D721Med (cell line): ENCODE measurements around the gene MAP7.
A peak's percentile ranks its signal among the peaks of the same experiment; 100 is the strongest.
"Not testable (repeated sequence)": the region's sequence is repeated elsewhere in the genome, so short reads cannot be mapped to it uniquely, and the experiment has no call there.

Experiments used
- DNase-seq: peaks from one replicate; pipeline ENCODE4 v3.0.0; 2011; ENCODE audit warnings: low spot score; ENCODE audit not compliant: insufficient read length
- FAIRE-seq: peaks from 2 replicates; lab custom pipeline; 2011; peaks lifted over from hg19 to GRCh38; lab: Jason Lieb, UNC
- CTCF ChIP-seq: IDR thresholded peaks from 2 replicates; pipeline ENCODE4 v1.5.1; 2012; ENCODE audit warnings: mild to moderate bottlenecking, control low read depth; ENCODE audit not compliant: insufficient read depth; ENCODE audit errors: missing control alignments

MAP7 gene

GRCh38 chr6:136403110-136403980 lies 146.9 kb downstream of the MAP7 start:
- peak; percentile 84 for FAIRE-seq
- DNase-seq, result no peak
- TF ChIP-seq CTCF, result no peak

- DNase-seq (no peak), FAIRE-seq (no peak)
- TF ChIP-seq CTCF, result no peak
Measured at GRCh38 chr6:136401749-136402148, 148.5 kb downstream of the MAP7 start.

GRCh38 chr6:136401236-136401635 lies 149.0 kb downstream of the MAP7 start:
- not testable (repeated sequence) for FAIRE-seq, DNase-seq

- FAIRE-seq, result no peak
- TF ChIP-seq CTCF, result no peak
Measured at GRCh38 chr6:136398453-136398852, 151.8 kb downstream of the MAP7 start.

GRCh38 chr6:136396908-136397307 lies 153.3 kb downstream of the MAP7 start:
- FAIRE-seq (no peak), DNase-seq (no peak)
- TF ChIP-seq CTCF, result no peak

More at GRCh38 chr6:136398453-136398852, 151.8 kb downstream of the MAP7 start:
- no peak for DNase-seq

- not testable (repeated sequence) for FAIRE-seq, DNase-seq
Measured at GRCh38 chr6:136390959-136391358, 159.3 kb downstream of the MAP7 start.

GRCh38 chr6:136387316-136387715 lies 162.9 kb downstream of the MAP7 start:
- FAIRE-seq, result peak; percentile 56
- DNase-seq, result no peak
- no peak for TF ChIP-seq CTCF

GRCh38 chr6:136383268-136383937 lies 166.8 kb downstream of the MAP7 start:
- no peak for TF ChIP-seq CTCF
- no peak for FAIRE-seq
- DNase-seq, result no peak
